DMS153 (cell line): ENCODE results near the gene STX8.

Experiments used
- DNase-seq: peaks from one replicate; lab custom pipeline; 2025; lab: John Stamatoyannopoulos, UW

The STX8 gene

DNA sequence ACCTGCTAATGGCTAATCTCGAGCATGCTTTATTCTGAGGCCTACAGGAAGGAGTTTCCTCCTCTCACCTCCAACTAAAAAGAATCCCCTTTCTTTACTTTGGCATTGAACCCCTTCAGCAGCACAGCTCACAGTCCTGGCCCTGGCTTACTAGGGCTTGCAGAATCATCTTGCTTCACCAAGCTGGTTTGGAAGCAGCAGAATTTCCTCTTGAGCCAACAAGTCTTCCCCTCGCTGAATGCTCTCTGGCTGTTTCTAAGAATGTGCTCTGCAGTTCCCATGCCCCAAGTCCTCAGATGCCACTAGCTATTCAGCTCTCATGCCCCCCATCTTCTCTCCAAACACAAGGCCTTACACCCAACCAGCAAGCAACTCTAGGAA is 283.1 kb downstream of the STX8 start:
- no peak for DNase-seq

DNA sequence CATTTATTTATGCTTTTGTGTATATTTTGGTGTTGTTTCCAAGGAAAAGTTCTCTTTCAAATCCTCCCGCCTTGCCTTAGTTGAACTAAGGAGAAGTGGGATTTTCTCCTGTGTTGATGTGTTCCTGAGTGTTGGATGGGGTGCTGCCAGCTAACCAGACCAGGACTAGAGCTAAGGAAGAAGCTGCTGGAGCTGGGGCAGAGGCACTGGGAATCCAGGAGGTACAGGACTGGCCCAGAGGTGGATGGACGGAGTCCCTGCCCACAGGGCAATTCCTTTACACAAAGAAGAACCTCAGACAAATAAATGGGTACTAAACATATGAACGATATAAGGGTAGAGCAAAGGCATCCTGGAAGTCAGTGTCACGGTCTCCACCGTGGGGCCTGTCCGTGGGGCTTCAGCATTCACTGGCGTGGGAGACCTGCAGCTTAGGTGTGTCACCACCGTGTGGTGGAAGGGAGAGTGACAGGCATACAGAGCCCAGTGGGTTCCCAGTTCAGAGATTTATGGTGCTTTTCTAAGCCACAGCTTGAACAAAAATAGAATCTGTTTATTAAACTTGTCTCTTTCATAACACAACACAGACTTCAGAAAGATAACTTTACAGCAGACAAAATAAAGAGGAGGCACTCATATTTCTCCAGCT is 283.6 kb downstream of the STX8 start:
- no peak for DNase-seq

DNA sequence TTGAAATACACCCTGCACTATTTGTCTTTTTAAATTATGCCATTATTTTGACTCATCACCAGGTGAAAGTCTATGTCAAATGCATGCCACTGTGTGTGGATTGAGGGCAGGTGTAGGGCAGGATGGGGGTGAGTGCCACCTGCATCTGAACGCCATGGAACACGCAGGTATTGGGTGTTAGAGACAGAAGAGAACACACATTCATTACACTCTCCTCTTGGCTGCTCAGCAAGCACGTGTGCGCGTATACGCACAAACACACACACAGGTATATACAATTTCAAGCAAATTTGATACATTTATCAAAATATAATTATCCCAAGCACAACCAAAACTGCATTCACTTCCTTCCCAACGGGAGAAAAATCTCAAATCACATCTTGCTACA is 285.4 kb downstream of the STX8 start:
- DNase-seq, result no peak

DNA sequence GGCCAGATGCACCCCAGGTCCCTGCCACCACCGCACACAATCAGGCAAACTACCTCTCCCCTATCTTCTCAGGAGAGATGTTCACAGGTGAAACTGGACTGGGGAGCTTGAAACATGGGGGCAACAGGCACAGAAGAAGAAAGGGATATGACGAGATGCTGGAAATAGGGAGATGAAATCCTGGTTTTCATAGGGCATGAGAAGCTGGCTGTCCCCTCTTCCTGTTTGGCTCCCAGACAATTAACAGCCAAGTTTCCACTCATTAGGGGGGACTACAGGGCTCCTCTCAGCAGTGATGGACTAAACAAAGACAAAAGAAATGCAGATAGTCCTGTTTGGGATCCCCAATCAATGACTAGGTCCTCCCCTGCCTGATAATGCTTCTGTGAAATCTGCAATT is 288.3 kb downstream of the STX8 start:
- DNase-seq, result no peak

- DNase-seq, result no peak
Measured at GRCh38 chr17:9286434-9286833, 289.2 kb downstream of the STX8 start.

GRCh38 chr17:9285602-9286427 is 289.8 kb downstream of the STX8 start:
- DNase-seq, result no peak

DNA sequence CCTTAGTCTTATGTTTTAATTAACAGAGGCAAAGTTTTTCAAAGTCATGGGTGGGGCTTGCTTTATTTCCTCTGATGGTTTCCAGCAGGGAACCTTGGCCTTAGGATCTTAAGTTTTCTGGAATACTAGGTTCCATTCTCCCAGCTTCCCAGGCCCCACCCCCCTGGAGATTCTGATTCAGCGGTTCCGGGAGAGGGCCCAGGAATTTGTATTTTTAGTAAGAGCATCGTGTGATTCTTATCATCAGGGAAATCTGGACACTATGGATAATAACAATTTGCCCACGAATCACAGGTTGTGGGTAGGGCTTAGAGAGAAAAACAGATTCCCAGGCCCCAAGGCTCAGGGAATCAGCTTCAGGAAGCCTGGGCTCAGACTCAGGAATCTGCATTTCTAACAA is 290.7 kb downstream of the STX8 start:
- no peak for DNase-seq

- no peak for DNase-seq
Measured at GRCh38 chr17:9283909-9284308, 291.7 kb downstream of the STX8 start.

GRCh38 chr17:9279893-9280292 is 295.7 kb downstream of the STX8 start:
- DNase-seq, result no peak

DNA sequence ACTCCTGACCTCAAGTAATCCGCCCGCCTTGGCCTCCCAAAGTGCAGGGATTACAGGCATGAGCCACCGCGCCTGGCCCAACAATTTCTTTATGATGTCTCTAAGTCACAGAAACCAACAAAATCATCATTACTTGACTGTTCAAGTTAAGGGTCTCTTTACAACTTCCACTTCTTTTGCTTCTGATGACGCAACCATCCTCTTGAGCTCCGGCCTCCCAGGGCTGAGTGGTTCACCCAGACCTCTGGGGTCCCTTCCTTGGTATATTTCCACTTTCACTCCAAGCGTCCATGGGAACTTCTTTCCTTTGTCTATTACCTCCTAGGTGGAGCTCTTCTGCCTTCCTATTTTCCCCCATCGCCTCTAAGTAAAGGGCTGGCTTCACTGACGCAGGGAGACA is 300.6 kb downstream of the STX8 start:
- DNase-seq, result no peak

- no peak for DNase-seq
Measured at GRCh38 chr17:9273428-9274391, 301.9 kb downstream of the STX8 start.

DNA sequence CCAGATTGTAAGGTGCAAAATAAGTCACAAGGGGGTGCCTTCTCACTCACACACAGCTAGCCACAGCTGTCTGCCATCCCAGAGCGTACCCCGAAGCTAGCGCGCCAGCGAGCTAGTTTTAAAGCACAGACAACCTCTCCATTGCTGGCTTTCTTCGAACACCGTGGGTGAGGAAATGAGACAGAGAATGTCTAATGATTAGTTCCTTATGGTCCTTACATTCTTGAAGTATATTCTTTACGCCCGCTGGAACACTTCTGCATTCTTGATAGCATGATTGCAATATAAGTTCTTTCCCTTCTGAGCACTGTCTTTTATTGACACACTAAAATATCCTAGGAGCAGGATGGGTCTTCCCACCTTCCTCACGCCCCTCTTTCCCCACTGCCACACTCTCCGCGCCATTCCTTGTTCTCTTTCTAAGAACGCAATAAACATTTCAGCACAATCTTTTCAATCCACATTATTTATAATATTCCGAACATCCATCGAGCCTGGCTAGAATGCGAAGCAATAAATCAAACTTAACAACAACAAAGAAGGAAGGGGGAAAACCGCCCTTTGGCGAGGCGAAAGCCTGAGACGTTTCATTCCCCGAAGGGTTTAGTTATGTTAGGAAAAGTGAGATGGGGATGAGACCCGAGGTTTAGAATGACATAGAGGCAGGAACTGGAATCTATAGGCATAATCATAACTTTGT is 303.0 kb downstream of the STX8 start:
- DNase-seq, result no peak

- DNase-seq, result no peak
Measured at GRCh38 chr17:9271989-9272388, 303.6 kb downstream of the STX8 start.

- DNase-seq, result no peak
Measured at GRCh38 chr17:9270921-9271320, 304.7 kb downstream of the STX8 start.

- DNase-seq, result no peak
Measured at GRCh38 chr17:9269350-9270035, 306.1 kb downstream of the STX8 start.

DNA sequence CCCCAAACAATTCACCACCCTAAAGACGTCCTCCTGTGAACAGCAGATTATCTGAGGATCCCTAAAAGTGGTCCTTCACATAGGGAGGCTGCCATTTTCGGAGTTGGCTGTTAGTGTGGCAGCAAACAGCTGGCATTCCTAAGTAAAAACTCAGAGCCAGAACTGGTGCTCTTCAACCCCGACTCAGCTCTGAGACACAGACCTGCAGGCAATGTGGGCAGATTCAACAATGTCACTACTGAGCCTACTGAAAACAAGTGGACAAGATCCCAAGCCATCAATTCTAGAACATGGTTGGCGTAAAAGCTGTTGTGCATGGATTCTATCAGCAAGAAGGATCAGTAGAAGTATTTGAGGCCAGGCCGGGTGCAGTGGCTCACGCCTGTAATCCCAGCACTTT is 307.1 kb downstream of the STX8 start:
- no peak for DNase-seq

DNA sequence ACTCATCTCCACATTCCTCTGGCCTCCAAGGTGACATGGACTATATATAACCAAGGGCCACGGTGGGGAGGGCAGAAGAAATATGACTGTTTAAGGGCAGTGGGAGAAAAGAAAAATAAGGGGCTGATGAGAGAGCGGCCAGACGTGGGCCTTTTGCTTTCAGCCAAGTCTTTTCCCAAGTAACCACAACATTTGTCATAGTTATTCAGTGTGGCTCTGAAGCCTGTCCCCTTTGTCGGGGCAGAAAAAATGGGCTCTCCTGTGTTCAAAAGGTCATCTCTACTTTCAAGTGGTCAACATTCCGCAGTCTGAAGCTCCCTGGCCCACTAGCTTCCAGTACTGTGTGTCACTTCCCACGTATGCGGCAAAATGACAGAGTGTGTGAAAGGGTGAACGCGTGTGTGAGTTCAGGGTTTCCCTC is 308.9 kb downstream of the STX8 start:
- DNase-seq, result no peak

- no peak for DNase-seq
Measured at GRCh38 chr17:9266031-9266680, 309.5 kb downstream of the STX8 start.

DNA sequence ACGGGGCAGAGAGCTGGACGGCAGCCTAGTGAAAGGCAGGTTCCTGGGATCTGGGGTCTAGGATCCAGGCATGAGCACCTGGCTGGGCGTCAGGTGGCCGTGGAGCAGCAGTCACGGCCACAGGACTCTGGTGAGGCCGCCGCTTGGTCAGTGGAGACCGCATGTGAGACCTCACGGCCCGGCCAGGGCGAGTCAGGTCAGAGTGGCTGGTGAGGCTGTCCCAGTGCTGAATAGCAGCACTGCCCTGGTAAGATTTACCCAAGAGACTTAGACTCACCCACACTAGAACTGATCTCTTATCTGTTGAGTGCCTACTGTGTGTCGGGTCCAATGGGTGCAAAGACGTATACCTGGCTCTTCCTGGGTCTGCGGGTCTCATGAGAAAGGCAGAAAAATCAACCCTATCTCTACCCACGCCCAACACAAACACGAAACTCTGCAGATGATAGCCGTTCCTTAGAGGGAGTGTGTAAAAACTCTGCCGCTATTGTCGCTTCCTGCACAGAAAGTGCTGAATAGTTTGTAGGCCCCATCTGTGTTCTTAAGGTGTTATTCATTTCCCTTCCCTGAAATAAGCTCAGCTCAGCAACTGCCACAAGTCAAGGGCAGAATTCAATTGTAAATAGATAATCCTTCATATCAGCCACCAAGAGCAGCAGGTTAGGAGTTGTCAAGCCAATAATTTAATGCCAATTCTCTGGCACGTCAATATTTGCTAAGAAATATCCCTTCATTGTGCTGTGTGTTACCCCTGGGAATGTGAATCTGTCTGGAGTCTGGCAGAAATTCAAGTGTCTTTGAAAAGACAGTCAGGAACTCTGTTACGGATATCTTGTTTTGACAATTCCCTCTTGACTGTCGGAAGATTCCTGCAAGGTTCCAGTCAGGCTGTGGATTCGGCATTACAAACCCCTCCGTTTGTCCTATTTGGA is 314.3 kb downstream of the STX8 start:
- no peak for DNase-seq

DNA sequence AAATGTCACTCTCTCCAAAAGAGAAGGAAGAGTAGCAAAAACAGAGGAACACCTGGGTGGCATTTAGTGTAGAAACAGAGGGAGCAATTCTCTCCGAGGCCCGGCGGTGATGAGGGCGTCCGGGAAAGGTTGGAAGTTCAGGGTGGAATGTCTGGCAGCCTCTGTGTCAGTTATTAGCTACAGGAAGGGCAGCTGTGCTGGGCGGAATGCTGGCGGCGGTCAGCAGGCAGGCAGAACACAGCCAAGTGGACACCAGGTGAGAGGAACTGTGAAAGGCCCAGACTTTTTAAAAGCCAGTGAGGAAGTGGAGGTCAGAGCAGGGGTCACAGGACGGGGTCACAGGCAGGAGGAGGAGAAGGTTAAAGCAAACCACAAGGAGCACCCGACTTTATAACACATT is 316.2 kb downstream of the STX8 start:
- no peak for DNase-seq
